WERI-Rb-1 (cell line): ENCODE results near the gene ZCCHC14.
"Not testable (repeated sequence)": the region's sequence is repeated elsewhere in the genome, so short reads cannot be mapped to it uniquely, and the experiment has no call there.

Experiments
- DNase-seq: peaks from one replicate; pipeline ENCODE4 v3.0.0-alpha.2; 2020
- H3K27ac ChIP-seq: fragments of 250-450 bp; sonication (Bioruptor Pico); 2 replicates; pipeline ENCODE4 v1.5.1; 2020; ENCODE audit warnings: mild to moderate bottlenecking, moderate library complexity
- H3K27me3 ChIP-seq: fragments of 250-450 bp; sonication (Bioruptor Pico); 2 replicates; pipeline ENCODE4 v1.5.1; 2021; ENCODE audit warnings: mild to moderate bottlenecking, low read depth, moderate library complexity; ENCODE audit not compliant: insufficient read depth, severe bottlenecking
- H3K36me3 ChIP-seq: fragments of 250-450 bp; sonication (Bioruptor Pico); 2 replicates; pipeline ENCODE4 v1.5.1; 2020; ENCODE audit warnings: mild to moderate bottlenecking, moderate library complexity
- H3K4me3 ChIP-seq: 2 replicates; pipeline ENCODE4 v1.5.1; 2011; ENCODE audit warnings: low read depth, mild to moderate bottlenecking, control low read depth, low read length
- H3K9me3 ChIP-seq: fragments of 250-450 bp; sonication (Bioruptor Pico); 2 replicates; pipeline ENCODE4 v1.5.1; 2021; ENCODE audit warnings: mild to moderate bottlenecking, moderate library complexity; ENCODE audit not compliant: severe bottlenecking
- CTCF ChIP-seq: IDR thresholded peaks from 2 replicates; pipeline ENCODE4 v1.5.1; 2011; ENCODE audit warnings: low read depth, mild to moderate bottlenecking, control low read depth, inconsistent platforms, low read length

ZCCHC14 gene

GRCh38 chr16:87389245-87389644, 103.6 kb downstream of the ZCCHC14 start:
- peak; percentile 49 for DNase-seq
- Histone ChIP-seq H3K9me3 (no peaks in the 10 kb centered on the region), H3K36me3 (no peaks in the 10 kb centered on the region), H3K4me3 (peak overlapping the region; percentile 27), H3K27me3 (no peaks in the 10 kb centered on the region), H3K27ac (peak overlapping the region; percentile 87)
- no peak for TF ChIP-seq CTCF

GRCh38 chr16:87388818-87389134, 104.0 kb downstream of the ZCCHC14 start:
- no peaks in the 10 kb centered on the region for H3K27me3 ChIP-seq
- peak overlapping the region; percentile 87 for H3K27ac ChIP-seq

GRCh38 chr16:87387942-87388817, 104.6 kb downstream of the ZCCHC14 start:
- Histone ChIP-seq H3K27ac (peak overlapping the region; percentile 87), H3K9me3 (no peaks in the 10 kb centered on the region), H3K4me3 (peak overlapping the region; percentile 19; the same call in 1 of the 2 replicates), H3K27me3 (no peaks in the 10 kb centered on the region), H3K36me3 (no peaks in the 10 kb centered on the region)
- DNase-seq = peak; percentile 87
- no peak for TF ChIP-seq CTCF

More at GRCh38 chr16:87388818-87389134, 104.0 kb downstream of the ZCCHC14 start:
- DNase-seq = no peak
- H3K9me3 ChIP-seq = no peaks in the 10 kb centered on the region
- H3K4me3 ChIP-seq = peak overlapping the region; percentile 19; the same call in 1 of the 2 replicates
- no peak for TF ChIP-seq CTCF
- no peaks in the 10 kb centered on the region for H3K36me3 ChIP-seq

GRCh38 chr16:87384875-87385167, 108.0 kb downstream of the ZCCHC14 start:
- H3K4me3 ChIP-seq, H3K9me3 ChIP-seq, H3K27me3 ChIP-seq, DNase-seq, H3K36me3 ChIP-seq, H3K27ac ChIP-seq: not testable (repeated sequence)

GRCh38 chr16:87384162-87384874, 108.5 kb downstream of the ZCCHC14 start:
- H3K9me3 ChIP-seq = no peaks in the 10 kb centered on the region
- H3K4me3 ChIP-seq = no peak overlapping the region
- no peaks in the 10 kb centered on the region for H3K36me3 ChIP-seq
- H3K27ac ChIP-seq = no peak overlapping the region
- DNase-seq = no peak
- no peaks in the 10 kb centered on the region for H3K27me3 ChIP-seq
- no peak for TF ChIP-seq CTCF

GRCh38 chr16:87383505-87384161, 109.2 kb downstream of the ZCCHC14 start, which contains the start of gene FBXO31:
Gene FBXO31, minus strand, starts transcription at chr16:87383776. Its CDS starts 32 bp downstream, at chr16:87383744.
- Histone ChIP-seq H3K36me3 (no peaks in the 10 kb centered on the region), H3K4me3 (peak within 1 kb of the TSS; percentile 62), H3K27me3 (no peaks in the 10 kb centered on the region), H3K27ac (peak within 1 kb of the TSS; percentile 66), H3K9me3 (no peaks in the 10 kb centered on the region)
- peak; percentile 55 for DNase-seq
- no peak for TF ChIP-seq CTCF
